Measurements from ENCODE around the gene MAPK10.

MAPK10 gene

DNA sequence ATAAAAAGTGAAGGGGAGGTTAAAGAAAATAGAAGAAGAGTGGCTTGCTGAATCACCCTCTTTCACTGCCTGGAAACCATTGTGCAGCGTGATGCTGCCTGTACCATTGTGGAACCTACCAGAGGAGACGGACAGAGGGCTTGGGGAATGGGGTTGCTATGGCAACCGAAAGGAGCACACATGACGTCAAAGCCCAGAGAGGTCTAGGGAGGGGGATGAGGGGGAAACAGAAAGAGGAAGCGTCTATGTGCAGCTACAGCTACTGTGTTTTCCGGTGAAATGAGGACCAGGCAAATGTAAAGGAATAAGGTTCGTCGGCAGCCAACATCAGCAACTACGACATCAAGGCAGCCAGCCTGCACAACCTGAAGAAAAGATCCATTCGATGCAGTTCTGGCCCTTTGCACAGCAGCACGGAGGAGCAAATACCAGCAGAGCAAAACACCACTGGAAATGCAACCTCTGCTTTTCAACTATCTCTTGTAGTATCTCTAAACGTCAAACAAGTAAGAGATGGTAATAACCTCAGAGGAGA is at the start of gene MAPK10:
MAPK10 (minus strand) TSS at position 110 of the 535 bp plus-strand sequence.
- DNase-seq: peak; percentile 3

DNA sequence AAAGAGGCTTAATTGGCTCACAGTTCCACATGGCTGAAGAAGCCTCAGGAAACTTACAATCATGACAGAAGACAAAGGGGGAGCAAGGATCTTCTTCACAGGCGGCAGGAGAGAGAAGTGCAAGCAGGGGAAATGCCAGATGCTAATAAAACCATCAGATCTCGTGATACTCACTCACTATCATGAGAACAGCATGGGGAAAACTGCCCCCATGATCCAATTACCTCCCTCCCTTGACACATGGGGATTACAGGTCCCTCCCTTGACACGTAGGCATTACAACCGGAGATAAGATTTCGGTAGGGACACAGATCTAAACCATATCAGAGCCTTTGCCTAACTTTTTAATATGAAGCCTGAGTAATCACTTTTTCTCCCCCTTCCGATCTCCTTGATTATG is 43.7 kb upstream of the MAPK10 start:
- no peak for DNase-seq

DNA sequence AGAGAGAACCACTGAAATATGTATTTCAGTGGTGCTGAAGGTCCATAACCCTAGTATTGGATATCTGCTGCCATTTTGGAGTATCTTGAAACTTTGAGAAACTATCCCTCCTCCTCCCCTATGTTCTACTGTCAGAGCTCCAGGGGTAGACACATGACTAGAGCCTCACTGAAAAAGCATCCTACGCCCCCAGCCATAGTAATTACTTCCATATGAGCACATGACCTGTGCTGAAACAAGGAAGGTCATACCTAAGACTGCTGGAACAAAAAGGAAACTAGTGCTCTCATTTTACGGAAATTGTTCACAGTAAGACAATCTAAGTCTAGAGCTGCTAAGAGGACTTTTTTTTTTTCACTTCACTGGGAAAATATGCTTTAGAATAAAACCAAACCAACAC is 42.0 kb upstream of the MAPK10 start:
- DNase-seq: no peak

DNA sequence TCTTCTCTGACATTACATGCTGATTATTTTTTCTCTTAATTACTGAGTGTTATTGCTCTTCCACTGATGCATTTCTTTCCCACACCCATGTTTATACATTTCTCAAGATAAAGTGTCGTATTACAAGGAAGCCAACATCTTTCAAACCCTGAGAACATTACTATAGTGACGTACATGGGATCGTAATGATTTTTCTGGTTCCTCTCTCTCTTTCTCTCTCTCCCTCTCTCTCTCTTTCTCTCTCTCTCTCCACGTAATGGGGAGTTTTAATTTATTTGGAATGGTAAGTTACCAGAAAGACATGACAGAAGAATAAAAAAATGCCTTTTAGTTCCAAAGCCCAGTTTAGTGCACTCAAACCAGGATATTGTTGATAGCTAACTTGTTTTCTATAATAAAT is 40.4 kb upstream of the MAPK10 start:
- DNase-seq: no peak

DNA sequence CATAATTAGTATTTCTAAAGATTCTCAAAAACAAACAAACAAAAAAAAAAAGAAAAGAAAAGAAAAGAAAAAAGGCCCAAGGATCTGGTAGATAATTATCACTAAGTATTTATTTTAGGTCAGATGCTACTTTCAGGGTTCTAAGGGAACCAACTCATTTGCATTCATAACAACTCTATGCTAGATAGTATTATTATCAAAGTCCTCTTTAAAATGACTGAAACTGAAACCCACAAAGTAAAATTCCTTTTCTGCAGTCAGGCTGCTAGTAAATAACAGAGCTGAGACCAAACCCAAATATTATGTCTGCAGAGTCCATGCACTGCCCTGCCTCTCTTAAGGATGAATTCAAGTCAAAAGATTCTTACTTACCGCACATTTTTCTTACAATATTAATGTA is 38.3 kb upstream of the MAPK10 start:
- DNase-seq: no peak

DNA sequence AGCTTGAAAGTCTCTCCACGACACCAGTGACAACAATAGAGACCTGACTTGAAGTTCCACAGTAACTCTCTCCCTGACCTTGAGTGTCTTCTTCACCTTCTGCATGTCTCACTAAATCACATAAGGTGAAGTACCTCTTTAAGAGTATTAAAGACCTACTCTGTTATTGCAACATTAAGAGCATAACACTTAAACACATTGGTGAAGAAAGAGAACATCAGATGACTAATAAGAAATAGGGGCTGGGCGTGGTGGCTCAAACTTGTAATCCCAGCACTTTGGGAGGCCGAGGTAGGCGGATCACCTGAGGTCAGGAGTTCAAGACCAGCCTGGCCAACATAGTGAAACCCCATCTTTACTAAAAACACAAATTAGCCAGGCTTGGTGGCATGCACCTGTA is 33.9 kb upstream of the MAPK10 start:
- DNase-seq: no peak

DNA sequence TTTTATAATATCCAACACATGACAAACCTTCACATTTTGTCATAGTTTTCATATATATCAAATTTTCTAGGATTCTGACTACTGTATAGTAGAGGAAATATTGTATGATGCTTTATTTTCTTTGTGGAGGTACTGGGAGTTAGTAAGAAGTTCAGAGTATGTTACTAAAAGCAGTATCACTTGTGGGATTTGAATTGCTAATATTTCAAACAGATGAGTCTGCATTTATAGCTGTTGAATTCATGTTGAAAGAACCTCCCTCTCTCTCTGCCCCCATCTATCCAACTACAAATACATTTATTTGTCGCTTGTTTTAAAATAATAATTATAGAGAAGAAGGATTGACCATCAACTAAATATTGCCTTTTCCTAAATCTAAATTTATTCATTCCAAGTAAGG is 29.8 kb upstream of the MAPK10 start:
- no peak for DNase-seq

DNA sequence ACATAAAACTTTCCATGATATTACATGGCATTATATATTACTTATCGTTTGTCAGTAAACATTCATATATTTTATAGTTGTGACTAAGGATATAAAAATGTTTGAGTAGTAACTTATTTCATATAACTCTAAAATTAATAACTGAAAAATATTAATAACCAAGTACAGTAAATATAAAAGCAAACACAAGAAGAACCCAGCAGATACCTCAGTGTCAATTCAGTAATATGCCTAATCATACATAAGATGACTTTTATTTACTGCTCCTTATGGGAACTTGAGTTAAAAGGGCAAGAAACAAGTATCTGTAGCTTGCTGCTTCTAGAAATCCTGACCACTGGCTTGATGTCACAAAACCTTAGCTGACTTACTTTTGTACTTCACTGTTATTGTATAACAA is 28.4 kb upstream of the MAPK10 start:
- DNase-seq: no peak

DNA sequence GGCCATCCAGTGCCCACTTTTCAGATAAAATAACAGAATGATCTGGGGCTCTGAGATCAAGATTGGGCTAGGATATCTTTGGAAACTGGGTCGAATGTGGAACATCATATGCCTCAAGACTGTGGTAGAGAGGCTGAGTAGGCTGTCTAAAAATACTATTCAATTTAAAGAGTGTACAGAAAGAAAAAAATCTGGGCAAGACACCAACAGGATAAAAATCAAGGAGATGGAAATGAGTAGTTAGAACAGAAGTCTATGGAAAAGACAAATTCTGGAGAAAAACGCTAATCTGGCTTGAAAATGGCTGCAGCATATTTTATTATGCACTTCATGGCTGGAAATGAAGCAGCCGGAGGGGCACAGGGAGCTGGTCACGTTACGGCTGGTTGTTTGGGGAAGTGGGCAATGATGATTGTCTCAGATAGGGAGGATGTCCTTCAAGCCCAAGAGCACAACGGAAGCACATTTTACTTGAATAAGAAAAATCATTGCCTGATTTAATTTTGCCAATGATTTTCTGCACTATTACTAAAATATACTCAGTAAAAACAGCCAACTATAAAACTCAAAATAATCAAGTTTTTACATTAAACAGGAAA is 27.1 kb upstream of the MAPK10 start:
- no peak for DNase-seq

DNA sequence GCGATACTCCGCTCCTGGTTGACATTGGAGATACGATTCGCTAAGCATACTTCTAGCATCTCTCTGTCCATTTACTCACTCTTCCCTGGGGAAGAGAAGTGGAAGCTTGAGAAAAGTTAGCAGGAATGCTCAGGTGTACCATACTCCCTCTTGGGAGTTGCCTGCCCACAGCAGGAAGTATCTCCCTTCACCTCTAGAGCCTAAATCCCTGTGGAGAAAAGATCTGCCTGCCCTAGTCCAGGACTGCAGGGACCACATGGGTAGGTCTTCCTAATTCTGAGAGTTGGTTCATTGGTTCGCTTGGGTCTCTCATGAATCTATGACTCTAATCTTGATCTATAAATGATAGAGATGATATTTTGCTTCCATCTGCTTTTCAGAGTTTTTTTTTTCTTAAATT is 26.3 kb upstream of the MAPK10 start:
- no peak for DNase-seq

DNA sequence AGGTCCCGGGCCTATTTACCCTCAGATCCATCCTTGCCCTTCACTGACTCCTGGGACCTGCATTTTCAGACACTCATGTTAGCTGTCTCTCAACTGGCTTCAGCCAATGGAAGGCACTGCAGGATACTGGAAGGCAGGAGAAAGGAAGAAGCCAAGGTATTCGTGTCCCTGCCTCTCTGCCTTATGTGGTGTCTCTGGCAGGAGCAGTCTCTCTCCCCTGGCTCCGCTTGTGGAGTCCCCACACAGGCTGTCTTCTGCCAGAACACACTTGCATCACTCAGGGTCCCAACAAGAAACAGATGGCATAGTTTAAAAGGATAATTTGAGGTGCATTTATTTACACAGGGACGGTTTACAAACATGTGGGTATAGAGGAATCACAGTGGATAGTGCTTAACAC is 21.6 kb upstream of the MAPK10 start:
- DNase-seq: no peak

DNA sequence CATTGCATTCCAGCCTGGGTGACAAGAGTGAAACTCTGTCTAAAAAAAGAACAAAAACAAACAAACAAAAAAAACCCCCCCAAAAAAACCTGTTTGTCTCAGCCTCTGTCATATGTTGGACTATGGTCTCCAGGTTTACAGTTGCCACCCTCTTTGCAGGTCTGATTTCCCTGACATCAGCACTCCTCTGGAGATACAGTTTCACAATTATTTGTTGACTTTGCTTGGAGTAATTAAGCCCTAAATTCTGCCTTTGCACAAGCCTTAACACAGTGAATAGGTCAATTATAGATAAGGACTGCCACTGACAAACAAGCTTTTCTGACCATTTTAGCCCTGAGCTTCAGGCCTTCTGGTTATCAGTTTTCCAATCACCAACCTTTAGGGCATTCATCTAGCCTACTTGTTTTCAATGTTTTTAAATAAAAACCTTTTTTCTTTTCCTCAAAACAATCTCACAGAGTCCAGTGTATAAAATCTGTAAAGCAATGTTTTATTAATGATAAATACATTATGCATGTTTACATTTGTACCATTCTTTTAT is 20.4 kb upstream of the MAPK10 start:
- no peak for DNase-seq

DNA sequence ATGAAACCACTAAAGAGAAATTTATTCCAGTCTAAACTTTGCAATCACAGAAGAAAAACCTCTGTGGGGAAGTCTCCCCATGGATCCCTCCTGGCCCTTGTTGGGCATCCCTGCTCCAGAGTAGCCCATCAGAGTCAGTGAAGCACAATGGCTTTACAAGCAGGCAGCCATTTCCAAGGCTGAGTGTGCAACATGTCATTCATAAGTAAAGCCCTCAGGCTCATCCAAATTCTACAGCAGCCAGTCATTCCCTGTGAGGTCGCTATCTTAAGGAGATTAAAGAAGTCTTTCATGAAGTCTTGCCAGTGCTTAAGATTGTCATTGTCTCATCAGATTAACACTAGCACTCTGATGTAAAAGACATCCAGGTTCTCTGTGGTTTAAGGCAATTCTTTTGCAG is 17.0 kb upstream of the MAPK10 start:
- DNase-seq: no peak

DNA sequence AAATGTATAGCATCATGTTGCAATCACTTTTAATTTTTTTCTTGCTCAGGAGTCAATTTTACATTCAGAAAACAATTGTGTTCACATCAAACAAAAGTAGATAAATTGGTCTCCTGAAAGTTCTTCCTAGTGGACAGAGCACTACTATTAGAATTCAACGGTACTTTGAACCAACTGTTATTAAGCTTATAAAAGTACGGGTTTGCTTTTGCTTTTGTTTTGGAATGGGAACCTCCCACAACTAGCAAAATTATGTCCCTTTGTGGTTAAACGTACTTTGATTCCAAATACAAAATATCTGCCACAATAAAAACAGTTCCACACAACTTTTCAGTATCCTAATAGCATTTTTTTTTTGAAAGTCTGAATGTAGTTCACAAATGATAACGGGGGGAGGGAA is 8.6 kb upstream of the MAPK10 start:
- DNase-seq: no peak

DNA sequence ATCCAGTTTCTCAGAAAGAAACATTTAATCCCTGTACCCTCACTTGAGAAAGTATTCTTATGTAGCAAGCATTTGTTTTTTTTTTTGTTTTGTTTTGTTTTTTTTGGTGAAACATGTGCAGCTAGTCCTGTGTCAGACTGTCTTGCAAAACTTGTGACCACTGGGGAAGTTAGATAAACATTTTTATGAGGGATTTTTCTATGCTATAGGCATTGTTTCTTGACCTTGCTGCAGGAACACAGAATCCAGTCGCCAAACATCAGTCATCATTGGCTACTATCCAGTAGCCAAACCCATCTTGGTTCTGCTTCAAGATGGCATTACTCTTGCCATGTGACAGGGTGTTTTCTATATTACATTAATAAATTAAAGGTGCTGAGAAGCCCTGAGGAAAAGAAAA is 7.7 kb upstream of the MAPK10 start:
- no peak for DNase-seq

DNA sequence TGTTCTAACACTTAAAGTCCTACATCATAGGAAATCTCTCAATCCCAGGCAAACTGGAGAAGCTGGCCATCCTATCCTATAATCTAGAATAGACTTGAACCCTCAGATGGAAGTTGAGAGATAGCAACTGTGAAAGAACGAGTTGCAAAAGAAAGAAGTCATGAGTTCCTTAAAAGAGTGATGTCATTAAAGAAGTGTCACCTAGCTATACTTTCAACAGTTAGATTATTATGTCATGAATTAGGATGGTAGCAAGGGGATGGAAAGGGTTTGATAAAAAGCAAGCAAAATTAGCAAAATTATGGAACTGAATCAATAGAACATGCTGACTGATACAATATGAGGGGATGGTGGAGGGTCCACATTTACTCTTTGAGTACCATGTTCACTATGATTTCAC is 7.1 kb upstream of the MAPK10 start:
- no peak for DNase-seq

DNA sequence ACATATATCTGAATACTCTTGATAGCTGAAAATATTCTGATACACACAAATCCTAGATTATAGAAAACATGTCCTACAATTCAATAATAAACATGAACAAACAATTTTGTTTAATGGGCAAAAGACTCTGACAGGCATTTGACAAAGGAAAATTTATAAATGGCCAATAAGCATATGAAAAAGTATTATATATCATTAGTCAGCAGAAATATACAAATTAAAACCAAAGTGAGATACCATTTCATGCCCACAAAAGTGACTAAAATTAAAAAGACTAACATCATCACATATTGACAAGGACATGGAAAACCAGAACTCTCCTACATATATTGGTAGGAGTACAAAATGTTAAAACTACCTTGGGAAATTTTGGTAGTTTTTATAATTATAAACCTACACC is 2.7 kb upstream of the MAPK10 start:
- DNase-seq: no peak

DNA sequence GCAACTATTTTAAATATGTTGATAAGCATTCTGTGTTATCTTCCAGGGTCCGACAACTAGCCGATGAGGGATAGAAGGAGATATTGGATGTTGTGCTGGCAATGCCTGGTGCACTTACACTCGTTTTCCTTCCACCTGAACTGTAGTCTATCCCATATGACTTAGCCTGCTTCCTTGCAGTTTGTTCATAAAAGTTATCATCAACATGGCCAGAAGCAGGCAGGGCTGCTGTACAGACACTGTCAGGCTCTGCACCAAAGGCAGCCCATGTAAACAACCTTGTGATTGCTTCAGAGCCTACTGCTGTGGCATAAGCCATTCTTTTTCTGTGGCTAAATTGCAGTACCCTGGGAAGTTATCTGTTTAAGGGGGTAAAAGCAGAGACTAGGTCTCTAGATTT is 1.6 kb downstream of the MAPK10 start:
- DNase-seq: no peak

DNA sequence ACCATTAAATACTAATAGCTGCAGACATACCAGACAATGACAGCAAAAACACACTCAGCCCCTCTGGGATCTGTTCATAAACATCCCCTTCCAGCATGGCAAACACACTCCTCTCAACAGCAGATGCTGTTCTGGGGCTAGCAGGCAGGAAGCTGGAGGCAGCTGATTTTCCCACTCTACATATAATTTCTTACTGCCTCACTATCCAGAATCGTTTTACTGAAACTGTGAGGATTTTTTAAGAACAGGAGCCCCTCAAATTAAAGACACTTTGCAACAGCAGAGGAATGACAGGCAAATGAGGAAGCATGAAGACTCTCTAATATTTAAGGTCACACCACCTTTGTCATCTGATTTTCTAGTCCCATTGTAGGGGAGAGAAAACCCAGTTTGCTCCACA is 2.2 kb downstream of the MAPK10 start:
- no peak for DNase-seq

DNA sequence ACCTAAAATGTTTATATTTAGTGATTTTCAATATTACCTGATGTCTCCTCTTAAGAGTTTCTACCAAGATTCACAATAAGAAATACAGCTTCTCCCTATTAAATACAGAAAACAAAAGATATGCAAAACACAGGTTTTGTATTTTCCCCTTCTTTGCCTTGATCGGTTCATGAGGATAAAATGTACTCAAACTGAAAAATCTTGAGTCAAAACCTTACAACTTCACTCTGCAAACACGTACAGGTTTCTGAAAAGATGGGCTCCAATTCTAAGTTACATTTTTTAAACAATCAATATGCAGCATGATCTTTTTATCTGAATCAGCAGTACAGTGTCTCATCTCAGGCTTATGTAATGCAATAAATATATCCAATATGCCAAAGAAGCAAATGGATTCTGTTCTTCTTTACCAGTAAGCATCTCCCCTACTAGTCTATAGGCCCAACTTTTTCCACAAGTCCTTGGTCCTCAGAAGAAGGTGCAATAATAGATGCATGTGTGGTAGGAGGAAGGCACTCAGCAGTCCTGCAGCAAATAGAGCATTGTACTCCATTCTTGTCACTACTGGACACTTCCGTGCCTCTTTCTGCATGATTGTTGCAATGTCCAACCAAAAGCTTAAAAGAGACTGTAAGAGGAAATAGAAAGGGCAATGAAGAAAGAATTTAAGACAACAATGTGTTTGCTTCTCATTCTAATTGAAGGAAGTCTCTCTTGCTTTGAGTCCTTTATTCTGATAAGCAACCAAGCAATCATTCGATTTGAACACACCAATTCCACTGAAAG is 3.2 kb downstream of the MAPK10 start:
- DNase-seq: no peak

DNA sequence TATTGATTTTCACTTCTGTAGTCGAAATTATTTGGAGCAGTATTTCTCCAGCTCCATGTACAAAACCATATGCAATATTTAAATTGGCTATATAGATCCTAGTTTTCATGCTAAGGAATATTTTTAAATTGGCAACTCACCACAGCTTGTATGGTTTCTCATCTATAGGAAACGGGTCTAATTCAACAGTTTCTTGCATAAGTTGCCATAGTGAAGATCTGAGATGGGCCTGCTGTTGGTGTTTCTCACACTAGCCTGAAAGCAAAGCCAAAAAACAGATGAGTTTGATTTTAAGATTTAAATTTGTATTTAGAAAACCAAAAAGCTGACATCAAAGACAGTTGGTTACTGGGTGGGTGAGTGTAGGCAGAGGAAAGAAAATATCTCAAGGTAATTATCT is 5.5 kb downstream of the MAPK10 start:
- DNase-seq: no peak

DNA sequence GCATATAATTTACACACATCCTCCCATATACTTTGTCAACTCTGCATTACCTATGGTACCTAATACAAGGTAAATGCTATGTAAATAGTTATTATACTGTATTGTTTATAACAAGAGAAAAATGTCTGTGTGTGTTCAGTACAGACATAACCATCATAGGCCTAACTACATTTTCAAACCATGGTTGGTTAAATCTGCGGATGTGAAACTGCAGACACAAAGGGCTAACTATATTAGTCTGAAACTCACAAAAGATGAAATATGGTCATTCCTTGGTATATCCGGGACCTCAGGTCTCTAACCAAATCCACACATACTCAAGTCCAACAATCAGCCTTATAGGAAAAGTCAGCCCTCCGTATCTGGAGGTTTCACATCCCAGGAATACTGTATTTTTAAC is 13.5 kb downstream of the MAPK10 start:
- no peak for DNase-seq

DNA sequence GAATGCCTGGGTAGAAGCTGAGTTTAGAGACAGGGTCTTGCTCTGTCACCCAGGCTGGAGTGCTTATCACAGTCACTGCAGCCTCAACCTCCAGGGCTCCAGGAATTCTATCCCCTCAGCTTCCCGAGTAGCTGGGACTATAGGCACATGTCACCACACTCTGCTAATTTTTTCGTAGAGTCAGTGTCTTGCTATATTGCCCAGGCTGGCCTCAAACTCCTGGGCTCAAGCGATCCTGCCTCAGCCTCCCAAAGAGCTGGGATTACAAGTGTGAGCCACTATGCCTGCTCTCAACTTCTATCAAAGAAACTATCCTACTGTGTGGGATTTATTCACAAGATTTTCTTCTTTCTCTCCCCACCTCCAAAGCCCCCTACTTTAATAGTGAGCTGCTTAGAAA is 15.7 kb downstream of the MAPK10 start:
- DNase-seq: no peak

DNA sequence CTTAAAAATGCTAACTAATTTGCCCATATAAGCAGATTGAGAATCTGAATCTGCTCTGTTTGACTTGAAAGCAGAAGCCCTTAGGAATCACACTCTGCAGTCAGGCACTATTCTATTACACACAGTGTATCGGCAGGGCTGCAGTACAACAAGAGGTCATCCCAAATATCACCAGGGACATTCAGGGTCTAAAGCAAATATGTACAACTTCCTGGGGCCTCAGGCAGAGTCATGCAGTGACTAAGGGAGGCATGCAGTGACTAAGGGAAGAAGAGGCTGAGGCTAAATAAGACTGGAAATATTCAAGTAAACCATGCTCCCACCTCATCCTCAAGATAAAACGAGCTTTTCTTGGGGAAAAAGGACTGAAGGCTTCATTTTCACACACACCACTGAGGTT is 20.9 kb downstream of the MAPK10 start:
- no peak for DNase-seq

DNA sequence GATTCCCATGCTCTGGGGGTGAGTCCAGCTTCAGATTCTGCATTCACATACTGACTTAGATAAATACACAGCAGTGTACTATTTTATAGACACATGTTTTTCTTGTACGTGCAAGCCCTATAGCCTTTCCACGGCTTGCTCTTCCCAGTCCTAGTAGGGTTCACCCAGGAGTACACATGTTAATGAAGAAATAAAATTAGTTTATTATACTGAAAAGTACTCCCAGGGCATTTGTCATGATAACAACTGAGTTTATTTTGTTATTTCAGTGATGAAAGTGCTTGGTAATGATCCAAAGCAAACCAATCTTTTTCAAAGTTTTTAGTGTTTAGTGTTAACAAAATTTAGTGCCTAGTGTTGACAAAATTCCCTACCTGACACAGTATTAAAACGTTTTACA is 21.3 kb downstream of the MAPK10 start:
- no peak for DNase-seq

Measured in stimulated activated CD4-positive, alpha-beta T cell treated with anti-CD3 and anti-CD28 coated beads, Interleukin-4, amount 100 ng/mL, for 1 hour (primary cell).